Measurements from ENCODE around the gene SNTA1.

DNA sequence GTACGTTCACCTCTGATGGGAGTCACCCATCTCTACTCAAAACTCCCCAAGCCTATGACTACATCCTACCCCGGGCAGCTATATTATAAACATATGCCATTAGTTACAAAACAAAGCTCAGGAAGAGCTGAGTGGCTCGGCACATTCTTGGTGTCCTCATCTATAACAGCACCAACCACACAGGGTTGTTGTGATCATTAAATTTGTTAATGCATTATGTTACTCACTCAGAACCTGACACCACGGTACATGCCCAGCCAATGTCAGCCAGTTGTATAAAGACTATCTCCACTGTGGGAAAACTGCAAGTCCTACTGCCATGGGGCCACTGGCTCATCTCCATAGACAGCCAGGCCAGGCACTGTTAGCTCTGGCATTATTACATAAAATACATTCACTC is 50.0 kb downstream of the SNTA1 start:
- TF ChIP-seq POLR2AphosphoS5 (IDR thresholded peaks at IDR 0.05; ENCODE audit: borderline replicate concordance, low read depth, low read length) (no peak), FOXP2 (optimal IDR thresholded peaks at IDR 0.05; ENCODE audit: control extremely low read depth, extremely low read length, insufficient read depth) (no peak), EZH2 (IDR thresholded peaks at IDR 0.05) (no peak)
